Mammary epithelial cell (primary cell): ENCODE data around the gene ITGB8.

Experiments
- CTCF ChIP-seq, 2 donors: IDR thresholded peaks in 1 of 2; conservative IDR thresholded peaks in 1 of 2; 2 replicates each; pipeline ENCODE4 v1.5.1; 2011 to 2012; ENCODE audit warnings: inconsistent platforms in 2 of 2, low read length in 2 of 2, mild to moderate bottlenecking in 2 of 2, control low read depth in 1 of 2, low read depth in 1 of 2; ENCODE audit not compliant: insufficient read depth in 1 of 2; ENCODE audit errors: extremely low read depth in 1 of 2
- EZH2 ChIP-seq: IDR thresholded peaks from 2 replicates; pipeline ENCODE4 v1.6.1; 2012; ENCODE audit warnings: low read length, inconsistent platforms, borderline replicate concordance

DNA sequence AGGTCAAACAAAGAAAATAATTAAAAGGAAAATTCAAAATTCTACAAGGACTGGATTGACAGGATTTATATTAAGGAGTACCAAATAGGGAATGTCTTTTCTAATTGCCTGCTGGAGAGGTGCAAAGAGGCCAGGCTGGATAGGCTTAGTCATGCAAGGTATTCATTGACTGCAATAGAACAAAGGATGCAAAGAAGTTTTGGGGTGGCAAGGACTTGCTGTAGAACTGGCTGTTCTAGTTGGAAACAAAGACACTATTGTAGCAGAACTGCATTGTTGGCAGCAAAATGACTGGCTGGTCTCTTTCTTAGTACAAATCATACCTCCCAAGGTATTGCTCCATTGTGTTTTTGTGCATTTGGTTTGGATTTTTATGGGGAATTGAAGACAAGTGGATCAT is 10.1 kb downstream of the ITGB8 start:
- no peak for TF ChIP-seq CTCF (conservative IDR thresholded peaks at IDR 0.05 in 1 of 2, IDR thresholded peaks at IDR 0.05 in 1 of 2; ENCODE audit: extremely low read depth in 1 of 2, insufficient read depth in 1 of 2, low read depth in 1 of 2, low read length in 2 of 2)
- TF ChIP-seq EZH2 = no peak
